HG03432 (cell line): Measurements from ENCODE around the gene OR2M7.
"Not testable (repeated sequence)": the region's sequence is repeated elsewhere in the genome, so short reads cannot be mapped to it uniquely, and the experiment has no call there.

Experiments used
- ATAC-seq: cut with Tn5 transposase; IDR thresholded peaks from one replicate; pipeline ENCODE4 v1.9.1; 2021; ENCODE audit warnings: mild to moderate bottlenecking, moderate library complexity; ENCODE audit not compliant: unreplicated experiment

The OR2M7 gene, protein sequence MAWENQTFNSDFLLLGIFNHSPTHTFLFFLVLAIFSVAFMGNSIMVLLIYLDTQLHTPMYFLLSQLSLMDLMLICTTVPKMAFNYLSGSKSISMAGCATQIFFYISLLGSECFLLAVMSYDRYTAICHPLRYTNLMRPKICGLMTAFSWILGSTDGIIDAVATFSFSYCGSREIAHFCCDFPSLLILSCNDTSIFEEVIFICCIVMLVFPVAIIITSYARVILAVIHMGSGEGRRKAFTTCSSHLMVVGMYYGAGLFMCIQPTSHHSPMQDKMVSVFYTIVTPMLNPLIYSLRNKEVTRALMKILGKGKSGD

DNA sequence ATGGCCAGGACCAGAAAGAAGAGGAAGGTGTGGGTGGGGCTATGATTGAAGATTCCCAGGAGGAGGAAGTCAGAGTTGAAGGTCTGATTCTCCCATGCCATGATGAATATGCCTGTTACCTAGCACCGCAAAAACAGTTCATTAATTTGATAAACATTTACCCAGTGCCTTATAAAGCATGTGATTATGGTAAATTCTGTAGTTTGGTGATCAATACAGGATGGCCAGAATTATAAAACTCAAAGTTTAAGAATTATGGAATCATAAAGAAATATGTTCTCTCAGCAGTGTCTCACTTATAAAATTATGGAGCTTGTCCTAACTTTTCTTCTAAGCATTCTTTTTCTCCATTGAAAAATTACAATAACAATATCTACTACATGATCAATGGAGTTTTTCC is at the start of gene OR2M7:
Gene OR2M7 (minus strand): TSS at position 101 of the 400 bp plus-strand sequence. CDS start 0 bp downstream, at position 101.
- ATAC-seq, result no peak

DNA sequence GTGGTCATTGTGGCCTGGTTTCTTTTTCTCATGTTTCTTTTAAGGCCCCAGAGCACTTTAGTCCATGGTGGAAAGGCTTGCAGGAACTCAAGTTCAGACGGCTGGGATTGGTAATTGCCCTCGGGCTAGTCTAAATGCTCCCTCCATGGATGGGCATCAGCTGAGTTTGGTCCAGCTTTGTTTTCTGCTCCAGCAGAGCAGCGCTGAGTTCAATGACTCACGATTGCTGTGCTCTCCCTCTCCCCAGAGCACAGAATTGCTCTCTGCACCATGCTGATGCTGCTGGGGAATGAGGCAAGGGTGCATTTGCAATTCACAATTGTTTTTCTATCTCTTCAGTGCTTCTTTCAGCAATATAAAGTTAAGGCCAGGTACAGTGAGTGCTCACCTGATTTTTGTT is 49.4 kb upstream of the OR2M7 start:
- no peak for ATAC-seq

- ATAC-seq, result no peak
These were observed 48.0 kb upstream of the OR2M7 start for GRCh38 chr1:248372394-248372793.

DNA sequence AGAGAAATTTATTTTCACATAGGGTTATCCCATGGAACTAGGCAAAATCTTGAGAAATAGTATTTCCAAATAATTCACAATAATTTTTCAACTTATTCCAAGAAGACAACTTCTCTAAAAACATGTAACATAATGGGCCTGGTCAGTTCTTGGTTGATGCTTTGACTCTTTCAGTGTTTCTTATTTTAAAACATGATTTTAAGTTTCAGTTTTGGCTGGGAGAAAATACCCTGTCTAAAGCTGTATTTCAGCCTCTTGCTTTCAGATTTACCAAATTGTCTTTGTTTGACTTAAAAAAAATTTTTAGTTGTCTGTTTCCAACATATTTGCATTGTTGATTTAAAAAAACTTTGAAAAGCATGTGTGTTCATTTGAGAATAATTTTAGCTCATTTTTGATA is 42.2 kb upstream of the OR2M7 start:
- ATAC-seq, result no peak

GRCh38 chr1:248361121-248361715 is 36.9 kb upstream of the OR2M7 start, which contains the start of gene OR2T4:
TSS of gene OR2T4 (plus strand) at chr1:248361665. CDS start at chr1:248361665, 0 bp downstream.
- ATAC-seq, result no peak

DNA sequence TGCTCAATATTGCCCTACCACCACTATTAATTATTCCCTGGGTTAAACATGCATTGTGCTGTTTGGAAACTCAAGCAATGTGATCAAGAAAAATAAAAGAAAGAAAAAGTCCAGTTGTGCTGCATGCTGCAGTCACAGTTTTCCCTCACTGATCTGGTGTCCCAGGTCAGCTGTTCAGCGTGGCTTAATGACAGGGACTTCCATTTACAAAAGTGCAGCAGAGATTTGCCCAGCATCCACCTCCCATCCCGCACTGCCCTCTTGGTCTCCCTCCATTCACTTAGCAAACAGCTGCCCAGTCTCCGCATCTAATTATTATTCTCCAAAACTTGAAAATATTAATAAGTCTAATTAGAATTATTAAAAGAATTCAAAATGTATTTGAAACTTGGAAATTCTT is 35.0 kb upstream of the OR2M7 start:
- no peak for ATAC-seq

- no peak for ATAC-seq
These were observed 24.1 kb upstream of the OR2M7 start, which contains the start of gene OR14C36 for GRCh38 chr1:248348475-248348874. TSS of gene OR14C36 (plus strand) at chr1:248348775. CDS start at chr1:248348775, 0 bp downstream.

- no peak for ATAC-seq
These were observed 19.1 kb upstream of the OR2M7 start for GRCh38 chr1:248343451-248343850.

DNA sequence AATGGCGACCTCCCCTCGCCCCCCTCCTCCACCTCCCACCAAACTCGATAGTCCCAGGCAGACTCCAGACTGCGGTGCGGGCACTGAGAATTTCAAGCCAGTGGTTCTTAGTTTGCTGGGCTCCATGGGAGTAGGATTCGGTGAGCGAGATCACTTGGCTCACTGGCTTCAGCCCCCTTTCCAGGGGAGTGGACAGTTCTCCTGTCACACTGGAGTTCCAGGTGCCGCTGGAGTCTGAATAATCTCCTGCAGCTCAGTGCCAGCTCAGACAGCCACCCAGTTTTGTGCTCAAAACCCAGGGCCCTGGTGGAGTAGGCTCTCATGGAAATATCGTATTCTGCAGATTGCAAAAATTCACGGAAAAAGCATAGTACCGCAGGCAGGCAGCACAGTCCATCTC is 7.6 kb downstream of the OR2M7 start:
- no peak for ATAC-seq

GRCh38 chr1:248306740-248307139 is 17.6 kb downstream of the OR2M7 start:
- ATAC-seq, result not testable (repeated sequence)

GRCh38 chr1:248306103-248306502 is 18.3 kb downstream of the OR2M7 start:
- ATAC-seq, result no peak

DNA sequence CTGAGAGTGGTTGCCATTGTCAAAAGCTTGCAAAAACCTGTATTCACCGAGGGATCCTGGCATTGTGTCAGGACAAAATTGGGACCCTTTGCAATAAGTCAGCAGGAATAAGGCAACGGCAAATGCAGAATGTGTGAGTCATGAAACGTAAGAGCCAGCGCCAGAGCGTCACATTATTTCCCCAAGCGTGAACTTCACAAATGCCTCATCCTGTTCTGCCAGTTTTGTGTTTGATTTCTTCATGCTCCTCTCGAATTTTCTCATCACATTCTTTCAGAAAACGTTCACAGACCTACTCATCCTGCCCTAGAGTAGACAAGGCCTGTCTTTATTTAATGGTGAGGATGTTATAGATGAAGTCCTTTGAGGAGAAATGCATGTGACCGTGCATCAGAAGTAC is 18.7 kb downstream of the OR2M7 start:
- not testable (repeated sequence) for ATAC-seq

GRCh38 chr1:248303324-248303723 is 21.0 kb downstream of the OR2M7 start, which contains the start of gene OR2T12:
TSS of gene OR2T12 (minus strand) at chr1:248303424. CDS start at chr1:248295578, 7,846 bp downstream.
- no peak for ATAC-seq

GRCh38 chr1:248288391-248288790 is 36.0 kb downstream of the OR2M7 start:
- ATAC-seq, result no peak

GRCh38 chr1:248277876-248278275 is 46.5 kb downstream of the OR2M7 start, which contains the start of gene OR2T33:
TSS of gene OR2T33 (minus strand) at chr1:248277976. CDS start at chr1:248273814, 4,162 bp downstream.
- no peak for ATAC-seq
